PFSK-1 (cell line): ENCODE measurements around the gene CDKL5.

Experiments
- FOXP2 ChIP-seq: optimal IDR thresholded peaks from 2 replicates; pipeline ENCODE3; 2011; ENCODE audit warnings: borderline replicate concordance, control low read depth, inconsistent platforms; ENCODE audit not compliant: insufficient read depth; ENCODE audit errors: extremely low read length, extremely low read depth
- POLR2AphosphoS5 ChIP-seq: IDR thresholded peaks from 2 replicates; pipeline ENCODE4 v1.6.1; 2012; ENCODE audit warnings: low read depth, mild to moderate bottlenecking, control low read depth, low read length, moderate library complexity
- REST ChIP-seq, 2 experiments: IDR thresholded peaks; 2 replicates each; pipeline versions ENCODE4 v1.6.1 to v1.8.0; 2011 to 2012; ENCODE audit warnings: low read depth in 2 of 2, low read length in 2 of 2, control low read depth in 1 of 2, inconsistent platforms in 1 of 2, mild to moderate bottlenecking in 1 of 2, moderate library complexity in 1 of 2; ENCODE audit not compliant: insufficient read depth in 1 of 2
- SIN3A ChIP-seq: IDR thresholded peaks from 2 replicates; pipeline ENCODE4 v1.6.1; 2012; ENCODE audit warnings: mild to moderate bottlenecking, low read length, moderate library complexity, borderline replicate concordance; ENCODE audit not compliant: insufficient read depth
- TAF1 ChIP-seq: IDR thresholded peaks from 2 replicates; pipeline ENCODE4 v1.6.1; 2012; ENCODE audit warnings: low read length, control low read depth, borderline replicate concordance; ENCODE audit not compliant: insufficient read depth

Gene CDKL5

GRCh38 chrX:18619288-18619687 is 193.9 kb downstream of the CDKL5 start:
- TF ChIP-seq SIN3A = no peak
- no peak for TF ChIP-seq POLR2AphosphoS5
- no peak for TF ChIP-seq TAF1
- no peak for TF ChIP-seq FOXP2
- no peak for TF ChIP-seq REST (IDR thresholded peaks at IDR 0.05; ENCODE audit: insufficient read depth in 1 of 2, low read depth in 2 of 2, low read length in 2 of 2)

- TF ChIP-seq SIN3A (no peak), POLR2AphosphoS5 (no peak), REST (IDR thresholded peaks at IDR 0.05; ENCODE audit: insufficient read depth in 1 of 2, low read depth in 2 of 2, low read length in 2 of 2) (no peak), FOXP2 (no peak), TAF1 (no peak)
These were observed 194.9 kb downstream of the CDKL5 start for GRCh38 chrX:18620349-18620748.

GRCh38 chrX:18624599-18624998 is 199.2 kb downstream of the CDKL5 start:
- TF ChIP-seq TAF1 (no peak), POLR2AphosphoS5 (no peak), REST (IDR thresholded peaks at IDR 0.05; ENCODE audit: insufficient read depth in 1 of 2, low read depth in 2 of 2, low read length in 2 of 2) (no peak), FOXP2 (no peak), SIN3A (no peak)

- no peak for TF ChIP-seq FOXP2
- no peak for TF ChIP-seq POLR2AphosphoS5
- no peak for TF ChIP-seq TAF1
- TF ChIP-seq REST (IDR thresholded peaks at IDR 0.05; ENCODE audit: insufficient read depth in 1 of 2, low read depth in 2 of 2, low read length in 2 of 2) = no peak
- TF ChIP-seq SIN3A = no peak
These were observed 205.5 kb downstream of the CDKL5 start for GRCh38 chrX:18630934-18631333.

- TF ChIP-seq SIN3A (no peak), REST (IDR thresholded peaks at IDR 0.05; ENCODE audit: insufficient read depth in 1 of 2, low read depth in 2 of 2, low read length in 2 of 2) (no peak)
These were observed 213.0 kb downstream of the CDKL5 start for GRCh38 chrX:18638398-18638797.
